Heart right ventricle (tissue), 16 donors: Measurements from ENCODE around the gene ZNF470. TPM values are rescaled to one million over a fixed set of nuclear protein-coding genes. Genes with fewer than 3 reads are reported as not detected.

Experiments used
- ATAC-seq, 8 donors: fragments of 200-7000 bp; cut with Tn5 transposase; one replicate each; pipeline ENCODE4 v1.9.1; 2020; ENCODE audit warnings: mild to moderate bottlenecking in 8 of 8, moderate library complexity in 8 of 8, moderate number of reproducible peaks in 1 of 8
- DNase-seq, 2 donors: peaks; one replicate each; pipeline ENCODE4 v3.0.0-alpha.2; 2020
- H3K27ac ChIP-seq, 10 donors: fragments of 200-600 bp; sonication (generic) in 2 of 10; one replicate each; pipeline versions ENCODE4 v1.5.0 to v1.8.0; 2020 to 2022; ENCODE audit warnings: mild to moderate bottlenecking in 3 of 10
- H3K27me3 ChIP-seq, 7 donors: fragments of 200-600 bp; one replicate each; pipeline ENCODE4 v1.8.0; 2021 to 2022; ENCODE audit warnings: mild to moderate bottlenecking in 2 of 7
- H3K36me3 ChIP-seq, 9 donors: fragments of 200-600 bp; sonication (generic) in 1 of 9; one replicate each; pipeline versions ENCODE4 v1.5.0 to v1.8.0; 2020 to 2022; ENCODE audit warnings: mild to moderate bottlenecking in 2 of 9
- H3K4me1 ChIP-seq, 9 donors: fragments of 200-600 bp; sonication (generic) in 1 of 9; one replicate each; pipeline versions ENCODE4 v1.5.0 to v1.8.0; 2020 to 2022; ENCODE audit warnings: mild to moderate bottlenecking in 4 of 9
- H3K4me3 ChIP-seq, 10 donors: fragments of 200-600 bp; sonication (generic) in 2 of 10; one replicate each; pipeline versions ENCODE4 v1.5.0 to v1.8.0; 2020 to 2022; ENCODE audit warnings: mild to moderate bottlenecking in 7 of 10, moderate library complexity in 2 of 10
- H3K9me3 ChIP-seq, 11 donors: fragments of 200-600 bp in 10 of 11; sonication (generic) in 2 of 11; one replicate each; pipeline versions ENCODE4 v1.5.0 to v1.8.0; 2013 to 2022; ENCODE audit warnings: mild to moderate bottlenecking in 2 of 11, control low read depth in 1 of 11, moderate library complexity in 1 of 11
- CTCF ChIP-seq, 9 donors: fragments of 200-600 bp; sonication (generic) in 2 of 9; IDR thresholded peaks; one replicate each; pipeline versions ENCODE4 v1.5.0 to v1.8.0; 2021 to 2022; ENCODE audit warnings: antibody characterized with exemption in 9 of 9, mild to moderate bottlenecking in 5 of 9, moderate library complexity in 1 of 9
- WGBS, 2 donors: extraction: QIAGEN DNeasy Blood & Tissue Kit; methylation state at CpG; one replicate each; pipeline ENCODE4 v1.1.7; 2013; ENCODE audit warnings: inconsistent platforms in 1 of 2; 5-methylcytosine and 5-hydroxymethylcytosine counted together
- intact Hi-C, 10 donors: fragments of 100-400 bp; cut with DNase I; formaldehyde crosslinking; loops; one replicate each; pipeline versions ENCODE4 v1.11.1 to v1.14.2; 2022
- polyA plus RNA-seq, 2 donors: library from polyadenylated mRNA; stranded (reverse); fragments of 200-250 nt; gene quantifications; one replicate each; pipeline ENCODE4 v1.2.3, GENCODE V29; 2013
- total RNA-seq, 10 donors: library from RNA; stranded (reverse); fragmentation: NEBNext Ultra II Directional in 3 of 10; extraction: Animal tissue kit (Norgen Biotek cat#: 25700) in 3 of 10; gene quantifications; one replicate each; pipeline versions ENCODE4 v1.2.1 to v1.2.4, GENCODE V29; 2021 to 2023
- donor health status: Arrhythmogenic right ventricular cardiomyopathy.
- donor health status: ischemic (EF 13 %, LVEDD 7.1; RV severe dilation, severe dysfunction).
- donor health status: healthy with polysubstance abuse.
- donor health status: DM: no; HTN: yes; CAD: no.
- donor health status: DM: no; HTN: no; CAD: no.
- donor health status: ischemic (EF 25% LVEDD 6.9; RV normal size, moderate dysfunction).
- donor health status: ischemic (EF 25% LVEDD 5.7; RV mildly dilated, moderate dysfunction).
- donor health status: healthy.
- donor health status: DM: yes; HTN: yes; CAD: no.
- donor health status: Ischemic cardiomyopathy.
- donor health status: ischemic (EF 35%, LVEDD 5.7; RV mildly dilated, moderate dysfunction).
- donor health status: nonischemic (EF 11% LVEDD 7.7; RV severe dilation, severe dysfunction).
- donor health status: DM: yes; HTN: yes; CAD: no.
- donor health status: PGD.
- donor health status: ischemic (EF 29% LVEDD 5.4; RV normal size, mild dysfunction).
- donor health status: nonischemic (EF 23%, LVEDD 6.1; RV moderate dilation, normal function).

The ZNF470 gene
- total and polyA plus RNA-seq, 12 donors = 2.5 to 12.1 (median 4.9) TPM

- intact Hi-C loops = loop anchor here in 4 of 10 donors (1.0 to 10.0 kb wide), 7 partner anchors 28 to 145 kb away; partner anchors contain the start of genes ZNF471 (in 3 of the 4), ZNF470 (in 2 of the 4), ZNF582 (in 1 of the 4) and ZNF583 (in 1 of the 4)
- ATAC-seq = peak; percentile 97 to 100 (median 99)
- peak overlapping the region; percentile 87 to 99 (median 95) for H3K27ac ChIP-seq
- peak; percentile 94 to 95 for DNase-seq
- peaks cover 0 to 49% (median 18%) of the 10 kb centered on the region in 9 donors for H3K36me3 ChIP-seq
- H3K4me1 ChIP-seq = peaks cover 0 to 22% (median 14%) of the 10 kb centered on the region in 9 donors
- H3K4me3 ChIP-seq = peak overlapping the region; percentile 59 to 93 (median 75)
- peaks cover 0 to 87% (median 33%) of the 10 kb centered on the region in 11 donors for H3K9me3 ChIP-seq
- no peaks in the 10 kb centered on the region for H3K27me3 ChIP-seq
- TF ChIP-seq CTCF (IDR thresholded peaks at IDR 0.05) = no peak
- WGBS, 2 donors = 0 to 1% methylated on average over 45 to 46 of the region's 46 CpGs
Measured at GRCh38 chr19:56538254-56538760, 29.0 kb upstream of the ZNF470 start.

GRCh38 chr19:56538761-56539263 lies 28.5 kb upstream of the ZNF470 start, which contains the start of gene ZFP28:
Gene ZFP28, plus strand, starts transcription at chr19:56538948. Its CDS starts 71 bp downstream, at chr19:56539019.
- H3K36me3 ChIP-seq = peaks cover 0 to 54% (median 18%) of the 10 kb centered on the region in 9 donors
- ATAC-seq (peak; percentile 22 to 91 (median 80)), DNase-seq (peak; percentile 85 to 89)
- H3K4me1 ChIP-seq = peaks cover 0 to 22% (median 14%) of the 10 kb centered on the region in 9 donors
- no peak for TF ChIP-seq CTCF (IDR thresholded peaks at IDR 0.05)
- intact Hi-C loops = loop anchor here in 4 of 10 donors (1.0 to 10.0 kb wide), 7 partner anchors 28 to 146 kb away; partner anchors contain the start of genes ZNF471 (in 3 of the 4), ZNF470 (in 2 of the 4), ZNF582 (in 1 of the 4) and ZNF583 (in 1 of the 4)
- 0 to 1% methylated on average over 36 to 44 of the region's 65 CpGs for WGBS, 2 donors
- H3K27me3 ChIP-seq = no peaks in the 10 kb centered on the region
- H3K27ac ChIP-seq = peak within 1 kb of the TSS; percentile 87 to 99 (median 95)
- peak within 1 kb of the TSS; percentile 59 to 93 (median 78) for H3K4me3 ChIP-seq
- peaks cover 0 to 87% (median 32%) of the 10 kb centered on the region in 11 donors for H3K9me3 ChIP-seq

GRCh38 chr19:56543776-56544175 lies 23.5 kb upstream of the ZNF470 start:
- intact Hi-C loops = no loop called here
- WGBS, 2 donors = 94 to 96% methylated on average over 2 of the region's 2 CpGs
- ATAC-seq (no peak), DNase-seq (no peak)
- Histone ChIP-seq H3K27ac (no peak overlapping the region), H3K4me3 (no peak overlapping the region), H3K9me3 (peaks cover 4 to 94% (median 47%) of the 10 kb centered on the region in 11 donors), H3K27me3 (no peaks in the 10 kb centered on the region), H3K4me1 (peaks cover 0 to 15% (median 11%) of the 10 kb centered on the region in 9 donors), H3K36me3 (peaks cover 0 to 90% (median 63%) of the 10 kb centered on the region in 9 donors)
- no peak for TF ChIP-seq CTCF (IDR thresholded peaks at IDR 0.05)

- Histone ChIP-seq H3K27ac (no peak overlapping the region), H3K4me3 (no peak overlapping the region), H3K36me3 (peaks cover 8 to 100% (median 82%) of the 10 kb centered on the region in 9 donors), H3K9me3 (peaks cover 5 to 100% (median 78%) of the 10 kb centered on the region in 11 donors), H3K4me1 (no peaks in the 10 kb centered on the region), H3K27me3 (no peaks in the 10 kb centered on the region)
- DNase-seq = no peak
- TF ChIP-seq CTCF (IDR thresholded peaks at IDR 0.05) = peak in 3 of 9 donors; percentile 4 to 17 (median 15)
- WGBS, 2 donors = 52 to 66% methylated on average over 6 of the region's 6 CpGs
- ATAC-seq = no peak
- intact Hi-C loops = no loop called here
Measured at GRCh38 chr19:56547535-56547934, 19.7 kb upstream of the ZNF470 start.
